Brain microvascular endothelial cell (primary cell): Measurements from ENCODE around the gene MUL1.

ENCODE experiments used
- DNase-seq: peaks from one replicate; pipeline ENCODE4 v3.0.0-alpha.2; 2020
- H3K27ac ChIP-seq: fragments of 250-450 bp; sonication (Bioruptor Pico); 2 replicates; pipeline ENCODE4 v1.5.1; 2020; ENCODE audit warnings: mild to moderate bottlenecking, moderate library complexity
- H3K27me3 ChIP-seq: fragments of 250-450 bp; sonication (Bioruptor Pico); replicated peaks from 2 replicates; pipeline ENCODE4 v1.5.1; 2020; ENCODE audit warnings: mild to moderate bottlenecking
- H3K36me3 ChIP-seq: fragments of 250-450 bp; sonication (Bioruptor Pico); replicated peaks from 2 replicates; pipeline ENCODE4 v1.5.1; 2020; ENCODE audit warnings: mild to moderate bottlenecking
- H3K4me3 ChIP-seq: 2 replicates; pipeline ENCODE4 v1.5.1; 2011; ENCODE audit warnings: low read depth, mild to moderate bottlenecking, control low read depth, low read length, moderate library complexity
- CTCF ChIP-seq: IDR thresholded peaks from 2 replicates; pipeline ENCODE4 v1.5.1; 2011; ENCODE audit warnings: low read depth, mild to moderate bottlenecking, moderate library complexity, low read length, control low read depth, inconsistent platforms; ENCODE audit errors: missing control alignments
- in situ Hi-C: cut with HindIII; loops from 2 replicates; pipeline ENCODE4 v1.10.0; 2017; ENCODE audit warnings: low sequenced_read_pairs, low pct_ligation_motif_present

Gene MUL1

GRCh38 chr1:20476265-20477038 lies 31.5 kb downstream of the MUL1 start:
- no peak for DNase-seq
- H3K27ac ChIP-seq, result no peak overlapping the region
- no peak overlapping the region for H3K4me3 ChIP-seq
- no peak for TF ChIP-seq CTCF
- in situ Hi-C loops, result no loop called here
- no peaks in the 10 kb centered on the region for H3K36me3 ChIP-seq
- no peaks in the 10 kb centered on the region for H3K27me3 ChIP-seq

- in situ Hi-C loops, result no loop called here
- DNase-seq, result no peak
- Histone ChIP-seq H3K36me3 (no peaks in the 10 kb centered on the region), H3K27me3 (no peaks in the 10 kb centered on the region), H3K27ac (no peak overlapping the region), H3K4me3 (no peak overlapping the region)
- no peak for TF ChIP-seq CTCF
These were observed 33.0 kb downstream of the MUL1 start for GRCh38 chr1:20474996-20475395.

GRCh38 chr1:20474333-20474975 lies 33.5 kb downstream of the MUL1 start:
- in situ Hi-C loops, result no loop called here
- H3K36me3 ChIP-seq, result no peaks in the 10 kb centered on the region
- DNase-seq, result no peak
- H3K27ac ChIP-seq, result no peak overlapping the region
- no peaks in the 10 kb centered on the region for H3K27me3 ChIP-seq
- H3K4me3 ChIP-seq, result no peak overlapping the region
- no peak for TF ChIP-seq CTCF

- no peaks in the 10 kb centered on the region for H3K27me3 ChIP-seq
- in situ Hi-C loops, result no loop called here
- no peak overlapping the region for H3K27ac ChIP-seq
- H3K4me3 ChIP-seq, result no peak overlapping the region
- no peaks in the 10 kb centered on the region for H3K36me3 ChIP-seq
- no peak for TF ChIP-seq CTCF
- no peak for DNase-seq
These were observed 34.1 kb downstream of the MUL1 start for GRCh38 chr1:20473894-20474293.

GRCh38 chr1:20472860-20473711 lies 34.9 kb downstream of the MUL1 start:
- TF ChIP-seq CTCF, result no peak
- no peak overlapping the region for H3K27ac ChIP-seq
- no peak overlapping the region for H3K4me3 ChIP-seq
- H3K27me3 ChIP-seq, result no peaks in the 10 kb centered on the region
- no peaks in the 10 kb centered on the region for H3K36me3 ChIP-seq
- in situ Hi-C loops, result no loop called here
- DNase-seq, result no peak
